Activated CD4-positive, alpha-beta T cell treated with anti-CD3 and anti-CD28 coated beads, Interleukin-2, amount 50 U/mL, for 24 hours (primary cell): ENCODE measurements around the gene PLAC1.

Source experiments
- DNase-seq, 2 donors: peaks; one replicate each; pipeline ENCODE4 v3.0.0-alpha.2; 2020; ENCODE audit warnings: low read depth in 1 of 2, low spot score in 1 of 2

The PLAC1 gene, protein sequence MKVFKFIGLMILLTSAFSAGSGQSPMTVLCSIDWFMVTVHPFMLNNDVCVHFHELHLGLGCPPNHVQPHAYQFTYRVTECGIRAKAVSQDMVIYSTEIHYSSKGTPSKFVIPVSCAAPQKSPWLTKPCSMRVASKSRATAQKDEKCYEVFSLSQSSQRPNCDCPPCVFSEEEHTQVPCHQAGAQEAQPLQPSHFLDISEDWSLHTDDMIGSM

DNA sequence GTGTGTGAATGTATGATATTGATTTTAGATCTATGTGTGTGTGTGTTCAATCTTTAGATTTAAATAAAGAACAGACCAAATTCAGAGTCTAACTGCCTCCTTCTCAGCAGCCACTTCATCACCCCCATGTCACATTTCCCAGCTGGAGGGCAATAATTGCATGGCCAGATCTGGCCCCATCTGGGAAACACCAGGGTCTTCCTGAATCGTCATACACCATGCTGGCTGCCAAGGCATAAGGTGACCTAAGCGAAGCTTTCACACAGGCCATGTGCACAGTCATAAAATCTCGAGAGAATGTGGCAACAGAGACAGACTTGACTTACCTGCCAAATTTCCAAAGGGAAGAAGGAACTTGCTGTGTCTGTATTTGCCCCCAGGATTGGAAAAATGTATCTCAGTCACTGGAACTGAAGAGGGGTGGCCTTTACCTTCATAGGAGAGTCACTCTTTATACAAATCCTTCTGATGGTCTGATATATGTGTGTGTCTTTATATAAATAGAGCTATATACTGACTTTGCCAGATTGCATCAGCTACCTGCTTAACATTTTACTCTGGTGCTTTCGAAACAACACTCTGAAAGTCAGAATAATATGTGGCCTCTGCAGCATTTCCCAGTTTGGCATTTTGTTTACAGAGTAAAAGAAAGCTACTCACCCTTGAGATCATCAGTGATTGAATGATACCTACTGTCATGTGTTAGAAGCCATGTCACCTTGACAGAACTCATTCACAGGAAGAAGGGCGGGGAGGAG is at the start of gene PLAC1:
Gene PLAC1 (minus strand): TSS at position 470 of the 758 bp plus-strand sequence. CDS start 91,789 bp downstream, outside the sequence.
- DNase-seq, result no peak

DNA sequence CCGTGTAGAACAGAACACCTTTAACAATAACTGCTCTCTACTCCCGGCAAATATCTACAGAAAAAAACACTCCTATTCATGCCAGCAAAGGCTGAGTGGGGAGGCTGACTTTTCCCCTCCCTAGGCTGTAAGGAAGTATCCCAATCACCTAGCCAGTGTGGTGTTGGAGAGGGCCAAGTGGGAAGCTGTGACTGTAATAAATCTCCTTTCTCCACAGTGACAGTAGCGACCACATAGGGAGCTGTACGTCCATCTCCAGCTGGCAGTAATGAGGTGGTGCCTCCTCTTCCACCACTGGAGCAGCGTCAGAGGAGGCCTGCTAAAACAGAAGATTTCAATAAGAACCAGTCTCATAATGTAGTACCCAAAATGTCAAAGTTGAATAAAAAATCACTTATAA is 47.9 kb upstream of the PLAC1 start:
- no peak for DNase-seq

DNA sequence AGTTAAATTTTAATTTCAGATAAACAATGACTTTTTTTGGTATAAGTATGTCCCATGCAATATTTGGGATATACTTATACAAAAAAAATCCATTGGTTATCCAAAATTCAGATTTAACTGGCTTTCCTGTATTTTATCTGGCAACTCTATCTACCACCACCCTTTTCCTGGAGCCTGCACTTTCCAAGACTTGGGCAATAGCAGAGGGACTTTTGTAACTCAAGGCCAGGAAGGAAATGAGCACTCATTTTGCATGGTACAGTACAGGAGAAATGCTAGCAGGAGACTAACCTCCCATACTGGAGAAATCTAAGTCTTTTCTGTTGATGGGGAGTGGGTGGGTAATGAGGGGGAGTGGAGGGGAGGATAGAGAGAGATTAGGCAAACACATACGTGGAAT is 37.7 kb upstream of the PLAC1 start:
- DNase-seq, result no peak

DNA sequence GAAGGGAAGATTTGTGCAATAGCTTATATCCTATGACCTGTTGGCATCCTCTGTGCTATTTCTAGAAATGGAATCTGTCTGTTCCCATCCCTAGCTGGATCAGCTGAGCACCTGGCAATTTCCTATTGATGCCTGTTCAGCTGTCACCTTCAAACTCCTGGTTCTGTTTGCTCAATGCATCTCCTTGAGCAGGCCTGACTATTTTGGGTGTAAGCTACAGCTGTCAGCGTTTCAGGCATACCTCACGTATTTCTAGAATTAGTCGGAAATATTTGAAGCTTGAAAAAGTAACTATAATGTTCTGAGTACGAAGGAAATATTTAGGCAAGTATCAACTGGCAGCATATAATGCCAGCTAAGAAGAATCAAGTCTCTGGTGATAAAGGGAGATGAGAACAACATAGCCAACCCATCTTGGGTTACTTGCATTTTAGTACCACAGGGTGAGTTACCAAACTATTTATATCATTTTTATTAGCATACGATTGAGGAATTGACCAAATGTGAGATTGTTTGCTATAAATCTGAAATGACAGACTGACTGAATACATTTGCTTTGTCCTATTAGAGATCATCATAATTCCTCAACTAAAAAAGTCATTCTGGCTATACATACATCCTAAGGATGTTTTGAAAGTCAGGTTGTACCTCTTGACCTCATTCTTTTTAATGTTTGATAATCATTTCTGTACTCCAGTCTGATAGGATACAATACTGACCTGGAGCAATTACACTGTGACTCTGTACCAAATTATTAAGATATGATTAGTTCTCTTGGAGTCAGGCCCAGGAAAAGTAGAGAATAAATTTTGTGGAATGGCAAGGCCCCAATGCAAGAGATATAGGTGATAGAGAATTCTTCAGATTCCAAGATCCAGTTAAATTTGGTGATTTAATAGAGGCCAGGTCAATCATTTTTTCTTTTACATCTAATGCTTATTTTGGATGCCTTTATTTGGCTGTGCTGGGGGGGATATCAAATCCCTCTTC is 36.4 kb upstream of the PLAC1 start:
- DNase-seq, result no peak

DNA sequence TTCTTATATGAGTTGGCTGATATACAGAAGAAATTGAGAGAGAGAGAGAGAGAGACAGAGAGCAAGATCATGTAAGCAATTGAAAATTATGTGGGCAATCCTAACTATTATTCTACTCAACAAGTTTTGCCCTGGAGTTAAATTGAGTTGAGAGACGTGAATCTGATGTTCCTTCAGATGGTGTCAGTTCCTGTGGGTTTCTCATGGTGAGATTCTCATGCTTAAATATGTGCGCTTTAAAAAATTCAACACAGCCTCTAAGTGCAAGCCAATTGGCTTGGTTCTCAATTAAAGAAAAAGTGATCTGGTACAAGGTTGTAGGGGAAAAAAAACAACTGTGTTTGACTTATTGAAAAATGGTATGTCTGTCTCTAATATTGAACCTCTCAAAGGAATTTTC is 35.4 kb upstream of the PLAC1 start:
- no peak for DNase-seq

DNA sequence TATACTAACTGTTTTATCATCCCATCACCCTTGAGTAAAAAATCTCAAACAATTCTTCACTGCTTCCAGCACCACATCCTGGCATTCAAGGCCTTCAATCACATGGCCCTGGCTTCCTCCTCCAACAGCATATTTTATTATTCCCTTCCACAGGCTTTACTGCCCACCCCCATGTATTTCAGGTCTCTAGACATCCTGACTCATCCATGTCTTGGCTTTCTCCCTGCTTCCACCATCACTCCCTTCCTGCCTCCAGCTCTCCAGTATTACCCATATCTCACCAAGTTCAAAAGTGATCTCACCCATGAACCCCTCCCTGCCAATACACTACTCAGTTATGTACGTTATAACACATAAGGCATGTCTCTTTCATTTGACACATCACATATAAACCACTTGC is 34.7 kb upstream of the PLAC1 start:
- DNase-seq, result no peak

DNA sequence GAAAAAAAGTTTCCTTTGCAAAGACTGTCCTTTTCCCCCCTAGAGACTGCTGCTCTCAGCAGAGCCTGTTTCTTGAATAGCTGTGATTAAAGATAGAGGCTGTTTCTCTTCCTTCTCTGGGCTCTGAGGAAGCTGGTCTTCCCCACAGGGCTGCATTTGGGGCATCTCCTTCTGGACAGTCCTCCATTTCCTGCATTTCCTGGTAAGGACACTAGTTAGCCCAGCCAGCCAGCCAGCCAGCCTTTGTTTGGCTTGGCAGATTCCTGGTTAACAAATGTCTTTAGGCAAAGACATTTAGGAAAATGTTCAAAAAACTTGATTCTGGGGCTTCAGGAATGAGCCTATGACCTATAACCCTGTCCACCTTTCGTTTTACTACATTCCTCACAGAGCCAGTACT is 34.0 kb upstream of the PLAC1 start:
- DNase-seq, result no peak

DNA sequence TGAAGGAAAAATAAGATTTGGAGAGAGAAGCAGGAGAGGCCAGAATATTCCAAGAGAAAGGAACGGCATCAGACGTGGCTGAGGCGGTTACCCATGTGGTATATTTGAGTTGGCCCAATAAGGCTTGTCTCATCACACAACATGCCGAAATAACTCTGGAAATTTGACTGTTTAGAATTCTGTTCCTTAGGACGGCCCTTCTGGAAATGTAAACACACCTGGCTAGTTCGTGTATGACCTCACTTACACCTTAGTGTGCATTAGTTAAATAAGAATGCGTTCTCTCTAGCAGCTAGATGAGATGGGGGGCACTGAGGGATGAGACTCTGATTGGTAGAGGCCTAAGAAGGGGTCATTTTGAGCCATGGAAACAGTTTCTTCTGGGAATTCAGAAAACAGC is 33.2 kb upstream of the PLAC1 start:
- no peak for DNase-seq

DNA sequence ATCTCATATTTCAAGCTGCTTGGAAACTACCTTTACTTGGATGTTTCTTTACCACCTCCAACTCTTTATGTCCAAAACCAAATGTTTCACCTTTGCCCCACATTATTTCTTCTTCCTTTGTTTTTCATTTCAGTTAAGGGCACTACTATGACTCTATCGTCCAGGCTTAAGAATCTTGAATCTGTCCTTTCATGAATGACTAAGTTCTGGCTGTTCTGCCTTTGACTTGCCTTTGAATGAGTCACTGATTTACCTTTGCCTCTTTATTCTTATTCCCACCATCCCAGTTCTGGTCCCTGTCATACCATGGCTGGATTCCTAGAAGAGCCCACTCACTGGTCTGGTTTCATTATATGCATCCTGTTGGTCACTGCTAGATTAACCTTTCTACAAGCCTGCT is 30.6 kb upstream of the PLAC1 start:
- no peak for DNase-seq

DNA sequence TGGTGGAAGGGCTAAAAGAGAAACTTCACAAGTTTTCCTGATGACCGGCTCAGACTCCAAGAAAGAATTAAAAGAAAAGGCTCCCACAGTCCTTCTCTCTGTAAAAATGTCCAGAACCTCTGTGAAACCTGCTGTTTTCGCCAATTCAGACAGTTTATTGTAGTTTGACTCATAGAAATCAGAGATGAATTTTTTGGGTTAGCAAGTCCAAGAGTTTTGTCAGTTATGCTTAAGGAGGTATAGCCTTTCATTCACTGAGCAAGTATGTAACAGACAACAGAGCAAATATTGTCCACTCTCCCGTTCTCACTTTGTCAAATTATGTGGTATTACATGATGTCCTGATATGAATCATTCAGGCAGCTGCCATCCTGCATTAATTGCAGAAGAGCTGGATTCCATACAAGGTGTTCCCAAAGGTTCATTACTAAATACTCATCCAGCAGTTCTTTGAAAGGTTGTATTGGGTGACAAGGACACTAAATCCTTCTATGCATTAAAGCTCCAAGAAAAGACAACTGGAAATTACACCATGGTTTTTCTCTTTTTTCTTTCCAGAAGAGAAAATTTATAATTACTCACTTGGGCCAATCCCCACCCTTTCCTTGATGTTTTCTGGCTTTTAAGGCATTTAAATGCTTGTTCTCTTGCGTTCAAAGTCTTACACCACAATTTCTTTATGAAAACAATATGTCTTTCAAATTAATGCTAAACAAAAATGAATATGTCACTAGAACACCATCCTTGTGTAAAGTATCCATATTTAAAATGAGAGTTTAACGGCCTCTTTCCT is 30.0 kb upstream of the PLAC1 start:
- no peak for DNase-seq

DNA sequence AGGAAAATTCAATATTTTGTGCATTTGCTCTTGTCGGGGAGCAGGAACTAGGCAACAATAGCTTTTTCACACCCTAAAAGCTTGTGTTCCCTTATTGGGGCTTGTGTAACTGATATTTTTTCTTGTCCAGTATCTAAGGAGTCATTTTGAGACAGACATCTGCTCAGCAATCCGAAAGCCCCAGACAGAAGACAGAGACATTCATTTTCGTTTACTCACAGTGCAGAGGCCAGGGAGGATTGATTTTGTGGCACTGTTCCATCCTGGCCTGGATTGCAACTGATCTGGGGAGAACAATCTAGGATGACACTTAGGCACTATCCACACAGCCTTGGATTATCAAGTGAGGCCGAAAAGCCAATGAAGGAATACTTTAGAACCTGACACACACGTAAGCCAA is 27.4 kb upstream of the PLAC1 start:
- no peak for DNase-seq

DNA sequence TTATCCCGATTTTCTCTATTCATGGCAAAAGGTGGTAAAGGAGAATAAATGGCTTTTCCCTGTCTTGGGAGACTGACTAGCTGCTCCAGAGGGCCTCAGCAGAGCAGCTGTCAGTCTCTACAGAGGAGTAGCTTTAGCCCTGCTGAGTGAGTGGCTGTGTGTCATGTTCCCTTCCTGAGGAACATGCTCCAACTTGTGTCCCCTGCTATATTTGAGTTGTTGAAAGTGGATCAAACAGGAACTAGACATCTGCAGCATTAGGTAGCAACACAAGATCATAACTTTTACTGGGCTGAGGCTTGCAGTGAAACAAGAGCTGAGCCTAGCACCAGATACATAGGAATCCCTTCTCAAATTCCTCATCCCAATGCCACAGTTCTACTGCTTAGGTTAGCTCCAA is 26.7 kb upstream of the PLAC1 start:
- no peak for DNase-seq

DNA sequence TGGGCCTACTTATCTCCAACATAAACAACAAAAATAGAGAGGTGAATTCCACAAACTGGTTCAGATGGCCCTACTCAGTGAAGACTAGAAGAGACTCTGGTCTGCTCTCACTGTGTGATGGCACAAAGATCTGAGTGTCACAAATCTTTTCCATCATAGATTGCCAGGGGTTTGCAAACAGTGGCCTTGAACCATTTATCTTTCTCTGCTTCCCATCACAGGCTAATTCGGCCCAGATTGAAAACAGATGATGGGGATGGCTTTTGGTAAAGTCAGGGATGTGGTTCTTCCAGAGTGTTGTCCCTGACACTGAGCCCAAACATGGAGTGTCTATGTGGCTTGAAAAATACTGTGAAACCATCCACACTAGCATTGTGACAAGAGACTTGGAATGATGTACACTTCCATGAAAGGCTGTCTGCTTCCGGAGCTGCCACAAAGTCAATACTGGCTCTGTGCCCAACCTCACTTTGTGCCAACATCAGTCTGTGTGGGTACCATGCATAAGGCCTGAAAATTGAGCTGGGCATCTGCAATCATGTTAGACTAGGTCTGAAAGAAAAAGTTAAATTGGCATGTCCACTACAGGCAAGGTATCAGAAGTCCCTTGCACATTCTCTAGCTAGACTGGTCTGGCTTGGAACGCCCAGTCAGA is 25.2 kb upstream of the PLAC1 start:
- DNase-seq, result no peak

DNA sequence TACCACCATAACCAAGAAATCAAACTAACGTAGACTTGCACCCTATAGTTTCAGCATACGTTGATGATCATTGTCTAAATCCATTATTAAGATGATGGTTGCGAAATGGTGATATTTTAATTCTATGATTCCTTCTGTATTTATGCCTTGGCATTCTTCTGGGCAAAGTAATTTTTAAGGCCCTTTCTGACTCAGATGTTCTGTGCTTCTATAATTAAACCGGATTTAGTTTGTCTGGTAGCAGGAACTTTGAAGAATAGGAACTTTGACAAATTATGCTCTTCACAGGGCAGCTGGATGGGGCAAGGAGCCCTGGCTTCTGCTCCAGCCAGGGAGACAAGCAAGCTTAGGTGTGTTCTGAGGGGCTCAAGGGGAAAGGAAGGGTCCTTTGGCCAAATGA is 23.8 kb upstream of the PLAC1 start:
- no peak for DNase-seq

DNA sequence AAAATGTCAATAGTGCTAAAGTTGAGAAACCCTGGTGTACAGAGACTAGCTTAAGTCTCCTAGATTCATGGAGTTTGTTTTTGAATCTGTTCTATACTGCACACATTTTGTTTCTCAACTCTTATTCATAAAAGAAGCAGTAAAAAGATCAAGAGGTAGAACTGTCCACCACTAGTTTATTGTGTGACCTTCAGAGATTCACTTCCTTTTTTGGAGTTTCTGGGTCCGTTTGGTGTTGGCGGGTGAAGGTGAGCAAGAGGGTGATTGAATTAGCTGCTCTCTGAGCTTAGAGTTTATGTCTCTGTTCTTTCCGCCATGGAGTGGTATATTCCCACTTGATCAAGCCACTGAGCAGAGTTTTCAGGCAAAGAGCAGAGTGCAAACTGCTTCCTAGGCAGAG is 21.4 kb upstream of the PLAC1 start:
- DNase-seq, result no peak

DNA sequence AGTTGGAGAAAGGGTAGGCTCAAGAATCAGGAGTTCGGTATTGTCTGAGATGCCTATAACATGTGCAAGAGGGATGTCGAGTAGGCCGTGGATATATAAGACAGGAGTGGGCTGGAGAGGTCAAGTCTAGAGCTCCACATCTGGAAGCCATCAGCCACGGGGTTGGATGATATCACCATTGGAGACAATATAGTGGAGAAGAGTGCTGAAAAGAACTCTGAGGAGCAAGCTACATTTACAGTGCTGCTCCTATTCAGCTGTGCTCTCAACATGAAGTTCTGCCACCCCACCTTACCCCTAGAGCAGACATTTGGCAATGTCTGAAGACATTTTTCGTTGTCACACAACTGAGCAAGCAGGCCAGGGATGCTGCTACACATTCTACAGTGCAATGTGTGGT is 20.9 kb upstream of the PLAC1 start:
- no peak for DNase-seq

DNA sequence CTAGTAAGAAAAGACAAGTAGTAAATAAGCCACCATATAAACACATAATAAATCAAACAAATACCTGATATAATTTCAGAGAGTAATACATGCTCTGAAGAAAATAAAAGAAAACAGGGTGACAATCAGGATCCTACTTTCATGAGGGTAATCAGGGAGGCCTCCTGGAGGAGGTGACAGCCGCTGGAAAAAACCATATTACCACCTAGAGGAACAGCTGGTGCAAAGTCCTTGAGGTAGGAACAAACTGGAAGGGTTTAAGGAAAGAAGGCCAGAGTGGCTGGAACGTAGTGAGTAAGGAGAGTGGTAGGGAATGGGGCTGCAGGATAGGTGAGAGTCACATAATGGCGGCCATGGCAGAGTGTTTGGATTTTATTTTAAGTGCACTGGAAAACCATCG is 19.1 kb upstream of the PLAC1 start:
- DNase-seq, result no peak

DNA sequence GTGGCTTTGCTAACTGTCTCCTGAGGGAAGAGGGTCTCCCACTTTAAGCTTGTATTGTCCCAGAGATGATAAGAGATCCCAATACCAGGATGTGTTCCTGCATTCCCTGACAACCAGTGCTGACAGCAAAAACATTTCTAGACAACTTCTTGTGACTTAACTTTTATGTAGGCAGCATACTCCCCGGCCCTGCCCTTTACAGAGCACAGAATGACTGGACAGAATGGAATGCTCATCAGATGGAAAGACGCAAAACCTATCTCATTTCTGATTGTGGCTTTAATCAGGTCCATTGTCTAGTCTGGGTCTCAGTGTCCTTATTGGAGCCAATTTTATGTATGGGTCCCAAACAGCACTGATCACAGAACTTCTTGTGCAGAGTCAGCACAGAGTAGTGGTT is 18.2 kb upstream of the PLAC1 start:
- DNase-seq, result no peak

DNA sequence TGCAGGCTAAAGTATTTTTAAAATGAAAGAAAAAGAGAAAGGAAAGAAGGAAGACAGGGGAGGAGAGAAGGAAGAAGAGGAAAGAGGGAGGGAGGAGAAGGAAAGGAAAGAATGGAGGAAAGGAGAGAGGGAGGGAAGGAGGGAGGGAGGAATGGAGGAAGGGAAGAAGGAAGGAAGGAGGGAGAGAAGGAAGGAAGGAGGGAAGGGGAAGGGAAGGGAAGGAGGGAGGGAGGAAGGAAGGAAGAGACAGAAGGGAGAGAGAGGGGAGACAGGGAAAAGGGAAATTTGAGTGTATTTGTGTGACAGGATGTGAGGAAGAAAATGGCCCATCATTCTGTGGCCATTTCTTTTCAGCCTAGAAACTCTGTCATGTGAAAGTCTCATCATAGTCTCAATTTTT is 14.9 kb upstream of the PLAC1 start:
- DNase-seq, result no peak

DNA sequence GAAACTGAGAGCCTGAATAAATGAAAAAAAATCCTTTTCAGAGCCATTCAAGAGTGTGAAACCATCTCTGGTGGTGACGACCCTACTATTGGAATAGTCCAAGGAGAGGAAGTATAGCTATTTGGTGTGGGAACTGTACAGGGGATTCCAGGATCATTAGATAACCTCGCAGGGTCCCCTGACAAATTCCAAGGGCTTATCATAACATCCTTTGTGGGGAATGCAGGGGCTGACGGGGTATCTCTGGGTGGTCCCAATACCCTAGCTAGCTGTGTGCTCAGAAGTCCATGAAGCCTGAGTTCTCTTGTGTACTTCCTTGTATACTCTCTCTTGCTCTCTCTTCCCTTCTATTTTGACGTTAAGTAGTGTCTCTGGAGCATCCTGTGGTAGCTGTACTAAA is 13.8 kb upstream of the PLAC1 start:
- no peak for DNase-seq

DNA sequence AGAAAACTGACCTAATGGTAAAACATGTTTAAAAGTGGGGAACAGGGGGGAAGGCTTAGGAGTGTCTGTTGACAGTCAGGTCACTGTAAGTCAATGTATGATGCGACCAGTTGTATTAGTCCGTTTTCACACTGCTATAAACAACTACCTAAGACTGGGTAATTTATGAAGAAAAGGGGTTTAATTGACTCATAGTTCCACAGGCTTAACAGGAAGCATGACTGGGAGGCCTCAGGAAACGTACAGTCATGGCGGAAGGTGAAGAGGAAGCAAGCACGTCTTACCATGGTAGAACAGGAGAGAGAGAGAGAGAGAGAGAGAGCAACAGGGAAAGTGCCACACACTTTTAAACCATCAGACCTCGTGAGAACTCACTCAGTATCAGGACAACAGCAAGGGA is 13.0 kb upstream of the PLAC1 start:
- DNase-seq, result no peak
